ENCODE measurements around the gene ACSL5. TPM values are rescaled to one million over a fixed set of nuclear protein-coding genes. Genes with fewer than 3 reads are reported as not detected.

ACSL5 gene
- polyA plus RNA-seq, 1 of the 3 experiments (the other 2 are of a cell fraction), result 0.08 TPM

DNA sequence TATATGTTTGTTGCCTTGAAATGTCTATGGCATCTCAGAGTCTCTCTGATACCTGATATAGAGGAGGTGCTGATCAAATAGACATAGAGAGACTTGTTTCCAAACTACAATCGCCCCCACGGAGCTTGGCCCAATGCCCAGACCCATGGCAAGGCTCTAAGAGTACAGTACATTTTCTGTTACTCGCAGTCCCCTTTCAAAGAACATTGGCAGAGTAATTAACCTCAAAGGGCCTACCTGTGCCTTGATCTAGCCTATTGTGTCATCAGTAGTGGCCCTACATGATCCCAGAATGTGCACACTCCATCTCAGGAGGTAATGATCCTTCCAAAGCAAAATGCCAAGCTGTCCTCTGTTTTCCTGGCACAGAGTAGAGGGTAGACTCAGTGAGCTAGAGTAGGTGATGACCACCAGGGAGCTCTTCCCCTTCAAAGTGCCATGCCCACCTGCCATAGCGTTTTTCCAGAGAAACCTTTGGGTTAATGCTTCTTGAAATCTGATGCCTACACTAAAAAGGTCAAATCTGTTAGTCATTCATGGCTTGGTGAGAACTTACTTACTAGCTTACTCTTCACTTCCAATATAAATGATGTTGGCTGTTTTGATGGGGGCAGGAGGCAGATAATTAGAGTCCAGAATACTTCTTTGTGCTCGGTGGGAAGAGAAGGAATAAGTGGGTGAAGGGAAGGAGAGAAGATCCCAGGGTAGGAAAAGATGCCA is 41.2 kb upstream of the ACSL5 start:
- Histone ChIP-seq H3K4me3 (ENCODE audit: low read depth in 2 of 2, low read length in 1 of 2) (no peak overlapping the region), H3K79me2 (ENCODE audit: insufficient read depth) (no peaks in the 10 kb centered on the region), H3K27me3 (ENCODE audit: insufficient read depth) (no peaks in the 10 kb centered on the region), H3K4me1 (ENCODE audit: control insufficient read depth in 1 of 2, insufficient read depth in 2 of 2, low read depth in 1 of 2, low read length in 1 of 2) (no peaks in the 10 kb centered on the region), H3F3A (replicated peaks; ENCODE audit: insufficient read depth) (no peaks in the 10 kb centered on the region), H3K9me3 (no peaks in the 10 kb centered on the region), H2AFZ (ENCODE audit: low read depth) (no peak overlapping the region), H3K27ac (ENCODE audit: low read depth in 2 of 2, low read length in 1 of 2) (no peak overlapping the region), H3K36me3 (replicated peaks in 1 of 2; ENCODE audit: control insufficient read depth in 1 of 2, insufficient read depth in 2 of 2, low read length in 1 of 2) (no peaks in the 10 kb centered on the region), H3K9me2 (no peaks in the 10 kb centered on the region), H3K9ac (no peak overlapping the region), H4K20me1 (ENCODE audit: insufficient read depth) (no peaks in the 10 kb centered on the region), H3K4me2 (no peak overlapping the region)
- ChIA-PET POLR2A (interaction anchor here (0.5 kb wide), 1 partner anchor 940 kb away, joined by 4 read pairs; no protein-coding TSS in a partner anchor), CTCF (interaction anchor here (0.7 kb wide), 1 partner anchor 16 kb away, joined by 3 read pairs; no protein-coding TSS in a partner anchor)
- WGBS (ENCODE audit: low lambda C conversion rate), result 20% methylated on average over 5 of the region's 5 CpGs
- no peak for DNase-seq
- TF ChIP-seq GATA2 (CRISPR knock-in tag; IDR thresholded peaks at IDR 0.05), result no peak
- TF ChIP-seq, protein P1, sequence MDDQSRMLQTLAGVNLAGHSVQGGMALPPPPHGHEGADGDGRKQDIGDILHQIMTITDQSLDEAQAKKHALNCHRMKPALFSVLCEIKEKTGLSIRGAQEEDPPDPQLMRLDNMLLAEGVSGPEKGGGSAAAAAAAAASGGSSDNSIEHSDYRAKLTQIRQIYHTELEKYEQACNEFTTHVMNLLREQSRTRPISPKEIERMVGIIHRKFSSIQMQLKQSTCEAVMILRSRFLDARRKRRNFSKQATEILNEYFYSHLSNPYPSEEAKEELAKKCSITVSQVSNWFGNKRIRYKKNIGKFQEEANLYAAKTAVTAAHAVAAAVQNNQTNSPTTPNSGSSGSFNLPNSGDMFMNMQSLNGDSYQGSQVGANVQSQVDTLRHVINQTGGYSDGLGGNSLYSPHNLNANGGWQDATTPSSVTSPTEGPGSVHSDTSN (IDR thresholded peaks at IDR 0.05), result no peak

DNA sequence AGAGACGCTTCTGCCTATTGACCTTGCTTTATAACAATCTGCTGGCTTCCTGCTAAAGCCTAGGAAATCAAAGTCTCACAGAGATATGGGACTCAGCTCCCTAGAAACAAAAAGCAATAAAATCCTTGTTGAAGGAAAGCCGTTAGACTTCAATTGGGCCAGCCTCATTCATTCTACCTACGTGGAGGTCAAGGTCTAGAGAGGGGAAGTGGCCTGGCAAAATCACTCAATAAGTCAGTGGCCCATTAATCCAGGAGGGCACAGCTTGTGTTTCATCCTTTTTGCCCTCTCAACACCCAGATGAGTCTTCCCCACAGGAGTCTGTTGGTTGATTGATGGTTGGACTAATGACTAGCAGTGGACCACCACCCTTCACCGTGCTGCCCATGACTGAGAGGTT is 40.5 kb upstream of the ACSL5 start:
- no peaks in the 10 kb centered on the region for H4K20me1 ChIP-seq (ENCODE audit: insufficient read depth)
- H3K9ac ChIP-seq, result no peak overlapping the region
- DNase-seq, result no peak
- H3F3A ChIP-seq (replicated peaks; ENCODE audit: insufficient read depth), result no peaks in the 10 kb centered on the region
- TF ChIP-seq, protein P2, sequence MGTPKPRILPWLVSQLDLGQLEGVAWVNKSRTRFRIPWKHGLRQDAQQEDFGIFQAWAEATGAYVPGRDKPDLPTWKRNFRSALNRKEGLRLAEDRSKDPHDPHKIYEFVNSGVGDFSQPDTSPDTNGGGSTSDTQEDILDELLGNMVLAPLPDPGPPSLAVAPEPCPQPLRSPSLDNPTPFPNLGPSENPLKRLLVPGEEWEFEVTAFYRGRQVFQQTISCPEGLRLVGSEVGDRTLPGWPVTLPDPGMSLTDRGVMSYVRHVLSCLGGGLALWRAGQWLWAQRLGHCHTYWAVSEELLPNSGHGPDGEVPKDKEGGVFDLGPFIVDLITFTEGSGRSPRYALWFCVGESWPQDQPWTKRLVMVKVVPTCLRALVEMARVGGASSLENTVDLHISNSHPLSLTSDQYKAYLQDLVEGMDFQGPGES (IDR thresholded peaks at IDR 0.05; ENCODE audit: low read depth, low read length), result no peak
- TF ChIP-seq MXI1 (IDR thresholded peaks at IDR 0.05; ENCODE audit: low read depth, low read length) (no peak), EZH2phosphoT487 (IDR thresholded peaks at IDR 0.05; ENCODE audit: borderline replicate concordance, low read depth) (no peak), RXRA (IDR thresholded peaks at IDR 0.05; ENCODE audit: borderline replicate concordance, low read depth) (no peak), NFIC (IDR thresholded peaks at IDR 0.05; ENCODE audit: borderline replicate concordance) (no peak), RCOR1 (IDR thresholded peaks at IDR 0.05; ENCODE audit: low read length) (no peak), YY1 (IDR thresholded peaks at IDR 0.05; ENCODE audit: low read depth) (no peak), TAF1 (IDR thresholded peaks at IDR 0.05; ENCODE audit: borderline replicate concordance, low read depth, low read length) (no peak), FOSL2 (IDR thresholded peaks at IDR 0.05; ENCODE audit: borderline replicate concordance, low read depth) (no peak), NRF1 (IDR thresholded peaks at IDR 0.05; ENCODE audit: low read depth, low read length) (no peak), TEAD4 (IDR thresholded peaks at IDR 0.05; ENCODE audit: borderline replicate concordance, insufficient read depth) (no peak)
- TF ChIP-seq, protein P3, sequence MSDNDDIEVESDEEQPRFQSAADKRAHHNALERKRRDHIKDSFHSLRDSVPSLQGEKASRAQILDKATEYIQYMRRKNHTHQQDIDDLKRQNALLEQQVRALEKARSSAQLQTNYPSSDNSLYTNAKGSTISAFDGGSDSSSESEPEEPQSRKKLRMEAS (IDR thresholded peaks at IDR 0.05; ENCODE audit: low read depth), result no peak
- TF ChIP-seq, protein P4, sequence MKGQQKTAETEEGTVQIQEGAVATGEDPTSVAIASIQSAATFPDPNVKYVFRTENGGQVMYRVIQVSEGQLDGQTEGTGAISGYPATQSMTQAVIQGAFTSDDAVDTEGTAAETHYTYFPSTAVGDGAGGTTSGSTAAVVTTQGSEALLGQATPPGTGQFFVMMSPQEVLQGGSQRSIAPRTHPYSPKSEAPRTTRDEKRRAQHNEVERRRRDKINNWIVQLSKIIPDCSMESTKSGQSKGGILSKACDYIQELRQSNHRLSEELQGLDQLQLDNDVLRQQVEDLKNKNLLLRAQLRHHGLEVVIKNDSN (IDR thresholded peaks at IDR 0.05; ENCODE audit: borderline replicate concordance, low read depth), result no peak
- TF ChIP-seq, protein P5, sequence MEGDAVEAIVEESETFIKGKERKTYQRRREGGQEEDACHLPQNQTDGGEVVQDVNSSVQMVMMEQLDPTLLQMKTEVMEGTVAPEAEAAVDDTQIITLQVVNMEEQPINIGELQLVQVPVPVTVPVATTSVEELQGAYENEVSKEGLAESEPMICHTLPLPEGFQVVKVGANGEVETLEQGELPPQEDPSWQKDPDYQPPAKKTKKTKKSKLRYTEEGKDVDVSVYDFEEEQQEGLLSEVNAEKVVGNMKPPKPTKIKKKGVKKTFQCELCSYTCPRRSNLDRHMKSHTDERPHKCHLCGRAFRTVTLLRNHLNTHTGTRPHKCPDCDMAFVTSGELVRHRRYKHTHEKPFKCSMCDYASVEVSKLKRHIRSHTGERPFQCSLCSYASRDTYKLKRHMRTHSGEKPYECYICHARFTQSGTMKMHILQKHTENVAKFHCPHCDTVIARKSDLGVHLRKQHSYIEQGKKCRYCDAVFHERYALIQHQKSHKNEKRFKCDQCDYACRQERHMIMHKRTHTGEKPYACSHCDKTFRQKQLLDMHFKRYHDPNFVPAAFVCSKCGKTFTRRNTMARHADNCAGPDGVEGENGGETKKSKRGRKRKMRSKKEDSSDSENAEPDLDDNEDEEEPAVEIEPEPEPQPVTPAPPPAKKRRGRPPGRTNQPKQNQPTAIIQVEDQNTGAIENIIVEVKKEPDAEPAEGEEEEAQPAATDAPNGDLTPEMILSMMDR (IDR thresholded peaks at IDR 0.05), result no peak
- CTCF ChIA-PET, result interaction anchor here (0.7 to 1.6 kb wide), 2 partner anchors 12 to 17 kb away, joined by 3 to 4 read pairs; no protein-coding TSS in a partner anchor
- H3K79me2 ChIP-seq (ENCODE audit: insufficient read depth), result no peaks in the 10 kb centered on the region
- POLR2A ChIA-PET, result no interaction called here
- no peaks in the 10 kb centered on the region for H3K27me3 ChIP-seq (ENCODE audit: insufficient read depth)
- H3K9me2 ChIP-seq, result no peaks in the 10 kb centered on the region
- no peak overlapping the region for H3K4me3 ChIP-seq (ENCODE audit: low read depth in 2 of 2, low read length in 1 of 2)
- no peak overlapping the region for H3K4me2 ChIP-seq
- H3K9me3 ChIP-seq, result no peaks in the 10 kb centered on the region
- no peak overlapping the region for H3K27ac ChIP-seq (ENCODE audit: low read depth in 2 of 2, low read length in 1 of 2)
- H3K4me1 ChIP-seq (ENCODE audit: control insufficient read depth in 1 of 2, insufficient read depth in 2 of 2, low read depth in 1 of 2, low read length in 1 of 2), result no peaks in the 10 kb centered on the region
- H3K36me3 ChIP-seq (replicated peaks in 1 of 2; ENCODE audit: control insufficient read depth in 1 of 2, insufficient read depth in 2 of 2, low read length in 1 of 2), result no peaks in the 10 kb centered on the region
- 32% methylated on average over 1 of the region's 4 CpGs for WGBS (ENCODE audit: low lambda C conversion rate)
- H2AFZ ChIP-seq (ENCODE audit: low read depth), result no peak overlapping the region
